K562 (cell line): ENCODE results near the gene C3. TPM values are rescaled to one million over a fixed set of nuclear protein-coding genes. Genes with fewer than 3 reads are reported as not detected.

Experiments
- ATAC-seq: fragments of 200-7000 bp; cut with Tn5 transposase; 3 replicates; pipeline ENCODE4 v1.9.1; 2020; ENCODE audit warnings: moderate library complexity
- BruUV-seq: library from RNA; stranded (reverse); fragments of 400-500 nt; replicated peaks from 2 replicates; lab custom pipeline; 2021; lab: Mats Ljungman, UMichigan
- CTCF ChIA-PET: fragments of 300-600 bp; formaldehyde crosslinking; extraction: SDS; loops from one replicate; lab custom pipeline; 2021; ENCODE audit warnings: low intra/inter-chr PET ratio; lab: Yijun Ruan, JAX
- POLR2A ChIA-PET: fragments of 300-600, 350-650 bp; sonication (Branson Sonifier 250); formaldehyde crosslinking; extraction: SDS; loops from one replicate; lab custom pipeline; 2021; ENCODE audit warnings: antibody characterized with exemption, inconsistent platforms; lab: Yijun Ruan, JAX
- DNase-seq, 4 experiments: peaks; one replicate each; pipeline versions ENCODE4 v3.0.0 to v3.0.0-alpha.2; 2011 to 2018; ENCODE audit warnings: low spot score in 3 of 4, mixed read lengths in 3 of 4; ENCODE audit errors: extremely low read depth in 1 of 4
- FAIRE-seq: peaks from 2 replicates; lab custom pipeline; 2011; peaks lifted over from hg19 to GRCh38; lab: Jason Lieb, UNC
- H2AFZ ChIP-seq: 2 replicates; pipeline ENCODE4 v1.6.0; 2011; ENCODE audit warnings: low read depth, low read length, control low read depth, inconsistent platforms
- H3K27ac ChIP-seq: fragments of 200-600 bp; 3 replicates; pipeline ENCODE4 v1.8.0; 2011; ENCODE audit warnings: low read depth, mild to moderate bottlenecking, control low read depth, inconsistent platforms, low read length, moderate library complexity, mixed read lengths; ENCODE audit errors: extremely low read depth
- H3K27me3 ChIP-seq, 2 experiments: fragments of 300-600 bp in 1 of 2; 2 replicates in 1 of 2; 3 replicates in 1 of 2; pipeline versions ENCODE4 v1.6.0 to v1.8.0; 2011; ENCODE audit warnings: inconsistent platforms in 2 of 2, low read length in 2 of 2, mild to moderate bottlenecking in 1 of 2, mixed read lengths in 1 of 2, moderate library complexity in 1 of 2; ENCODE audit not compliant: control insufficient read depth in 2 of 2, insufficient read depth in 2 of 2
- H3K36me3 ChIP-seq: fragments of 300-600 bp; 3 replicates; pipeline ENCODE4 v1.8.0; 2011; ENCODE audit warnings: mild to moderate bottlenecking, low read length, inconsistent platforms; ENCODE audit not compliant: control insufficient read depth, insufficient read depth
- H3K4me1 ChIP-seq, 2 experiments: fragments of 200-600 bp in 1 of 2; replicated peaks in 1 of 2; 2 replicates in 1 of 2; 3 replicates in 1 of 2; pipeline versions ENCODE4 v1.5.1 to v1.8.0; 2011; ENCODE audit warnings: inconsistent platforms in 2 of 2, low read length in 2 of 2, mild to moderate bottlenecking in 1 of 2, mixed read lengths in 1 of 2, moderate library complexity in 1 of 2; ENCODE audit not compliant: control insufficient read depth in 2 of 2, insufficient read depth in 2 of 2
- H3K4me2 ChIP-seq: 2 replicates; pipeline ENCODE4 v1.6.1; 2011; ENCODE audit warnings: low read length, control low read depth, inconsistent platforms, mixed read lengths; ENCODE audit not compliant: insufficient read depth
- H3K4me3 ChIP-seq: fragments of 200-600 bp; sonication (generic), shearing (Covaris generic); 2 replicates; pipeline ENCODE4 v1.5.1; 2016; ENCODE audit warnings: control low read depth, inconsistent platforms
- H3K79me2 ChIP-seq: fragments of 200-600 bp; 3 replicates; pipeline ENCODE4 v1.8.0; 2011; ENCODE audit warnings: low read length, inconsistent platforms; ENCODE audit not compliant: control insufficient read depth, insufficient read depth
- H3K9ac ChIP-seq, 2 experiments: 2 replicates each; pipeline versions ENCODE4 v1.6.0 to v1.6.1; 2011; ENCODE audit warnings: low read depth in 2 of 2, low read length in 2 of 2, control low read depth in 1 of 2, inconsistent platforms in 1 of 2, mild to moderate bottlenecking in 1 of 2, mixed read lengths in 1 of 2; ENCODE audit not compliant: insufficient read depth in 1 of 2
- H3K9me1 ChIP-seq: one replicate; pipeline ENCODE4 v1.6.0; 2011; ENCODE audit warnings: inconsistent platforms, mild to moderate bottlenecking, low read length, moderate library complexity; ENCODE audit not compliant: control insufficient read depth, insufficient read depth
- H3K9me3 ChIP-seq: replicated peaks from 2 replicates; pipeline ENCODE4 v1.5.1; 2011; ENCODE audit warnings: low read depth, low read length, inconsistent platforms; ENCODE audit not compliant: control insufficient read depth, insufficient read depth
- H4K20me1 ChIP-seq: replicated peaks from 2 replicates; pipeline ENCODE4 v1.6.1; 2011; ENCODE audit warnings: low read length, inconsistent platforms, mixed read lengths; ENCODE audit not compliant: control insufficient read depth, insufficient read depth
- CEBPB ChIP-seq: fragments of 450-650 bp; IDR thresholded peaks from 2 replicates; pipeline ENCODE4 v1.6.1; 2016; ENCODE audit warnings: missing genetic modification characterization, missing compliant biosample characterization
- CREB3 ChIP-seq: fragments of 450-650 bp; conservative IDR thresholded peaks from 2 replicates; pipeline ENCODE4 v1.6.1; 2016; ENCODE audit warnings: missing genetic modification characterization, low read depth, mild to moderate bottlenecking, missing compliant biosample characterization, moderate library complexity
- FOXA3 ChIP-seq, 2 experiments: fragments of 450-650 bp in 1 of 2; sonication (generic) in 1 of 2; formaldehyde crosslinking; IDR thresholded peaks in 1 of 2; conservative IDR thresholded peaks in 1 of 2; 2 replicates each; pipeline versions ENCODE4 v1.4.0 to v1.8.0; 2020 to 2022; ENCODE audit warnings: mild to moderate bottlenecking in 2 of 2, missing genetic modification reagents in 1 of 2
- HLTF ChIP-seq: fragments of 450-650 bp; IDR thresholded peaks from 2 replicates; pipeline ENCODE4 v1.6.1; 2016
- HMG20A ChIP-seq: fragments of 450-650 bp; formaldehyde crosslinking; conservative IDR thresholded peaks from 2 replicates; pipeline ENCODE4 v1.4.0; 2020; ENCODE audit warnings: mild to moderate bottlenecking, mixed read lengths
- TBP ChIP-seq: optimal IDR thresholded peaks from 2 replicates; pipeline ENCODE3; 2011; ENCODE audit warnings: low read depth, low read length, improper control_type of control experiment
- ZNF124 ChIP-seq: sonication (generic); formaldehyde crosslinking; IDR thresholded peaks from 2 replicates; pipeline ENCODE4 v1.8.1; 2022; ENCODE audit warnings: missing genetic modification reagents
- ZNF695 ChIP-seq: fragments of 450-650 bp; formaldehyde crosslinking; IDR thresholded peaks from 2 replicates; pipeline ENCODE4 v1.4.0; 2020; ENCODE audit warnings: mild to moderate bottlenecking, moderate library complexity
- WGBS: fragments of 100-300 bp; shearing (Covaris generic); methylation state at CpG from one replicate; pipeline ENCODE4 v1.1.6; 2016; ENCODE audit warnings: low coverage, mixed read lengths; ENCODE audit not compliant: insufficient coverage; ENCODE audit errors: missing lambda C conversion rate; 5-methylcytosine and 5-hydroxymethylcytosine counted together
- in situ Hi-C: fragments of 300-500 bp; cut with MboI; formaldehyde crosslinking; loops from 4 replicates; pipeline ENCODE4 v1.15.0; 2018; ENCODE audit warnings: inconsistent platforms, mixed read lengths
- intact Hi-C: fragments of 100-400 bp; cut with micrococcal nuclease; formaldehyde crosslinking; loops from 2 replicates; pipeline ENCODE4 v1.14.2; 2022
- polyA plus RNA-seq, 8 experiments: library from polyadenylated mRNA; depleted of rRNA in 4 of 8; stranded (reverse) in 5 of 8; unstranded in 3 of 8; fragments of >200 nt; fragmentation: Nextera tagmentation in 2 of 8; fragmentation: Illumina TruSeq in 1 of 8; extraction: Ambion mirVana in 2 of 8; extraction: Trizol in 1 of 8; gene quantifications; 2 replicates each; pipeline versions ENCODE4 v1.2.1 to v1.2.3, GENCODE V29; 2011 to 2014; ENCODE audit warnings: inconsistent platforms in 1 of 8, missing spikeins in 1 of 8
- total RNA-seq, 7 experiments: library from RNA; depleted of rRNA in 6 of 7; stranded (reverse); fragments of >200 nt in 6 of 7; fragmentation: Illumina TruSeq in 2 of 7; extraction: Trizol in 2 of 7; gene quantifications; 2 replicates each; pipeline versions ENCODE4 v1.2.1 to v1.2.3, GENCODE V29; 2011 to 2021; ENCODE audit warnings: low replicate concordance in 1 of 7
- TF ChIP-seq, protein P1 (sequence below): fragments of 250-450 bp; sonication (Bioruptor Pico); IDR thresholded peaks from 2 replicates; pipeline ENCODE4 v1.4.0; 2020; ENCODE audit warnings: mild to moderate bottlenecking, moderate library complexity
- TF ChIP-seq, protein P2 (sequence below): fragments of 250-450 bp; sonication (Bioruptor Pico); IDR thresholded peaks from 2 replicates; pipeline ENCODE4 v1.9.0; 2021; ENCODE audit warnings: mild to moderate bottlenecking, inconsistent platforms
- TF ChIP-seq, protein P3 (sequence below): sonication (generic); IDR thresholded peaks from 2 replicates; pipeline ENCODE4 v1.6.1; 2016

C3 gene
- total and polyA plus RNA-seq, 9 of the 15 experiments (the other 6 are each of a cell fraction or from before 2014, with no cell fraction given) = 0.59 to 10.6 (median 2.2) TPM

- H3K9me1 ChIP-seq = no peaks in the 10 kb centered on the region
- DNase-seq (no peak), ATAC-seq (no peak), FAIRE-seq (peak; percentile 89)
- H3K79me2 ChIP-seq = no peaks in the 10 kb centered on the region
- no peaks in the 10 kb centered on the region for H3K9me3 ChIP-seq
- no peak overlapping the region for H3K27ac ChIP-seq
- no peak overlapping the region for H2AFZ ChIP-seq
- CTCF ChIA-PET = no interaction called here
- no peak overlapping the region for H3K4me3 ChIP-seq
- peaks cover 0 to 21% of the 10 kb centered on the region in 2 experiments; a peak in 2 of 5 replicates for H3K27me3 ChIP-seq
- BruUV-seq = no TSS peak
- 25% methylated on average over 14 of the region's 14 CpGs for WGBS
- H3K4me1 ChIP-seq = peaks cover 8 to 23% of the 10 kb centered on the region in 2 experiments; a peak in 4 of 5 replicates
- POLR2A ChIA-PET = interaction anchor here (0.6 kb wide), 2 partner anchors 698 to 874 kb away, joined by 3 read pairs; no protein-coding TSS in a partner anchor
- H3K36me3 ChIP-seq = no peaks in the 10 kb centered on the region
- no peak overlapping the region for H3K9ac ChIP-seq
- intact Hi-C loops = no loop called here
- H4K20me1 ChIP-seq = no peaks in the 10 kb centered on the region; the same call in 1 of the 2 replicates
- H3K4me2 ChIP-seq = no peak overlapping the region
- in situ Hi-C loops = no loop called here
- 0 out of 2 replicates have a peak, but pooled peaks have one; percentile 11 for TF ChIP-seq CEBPB
- TF ChIP-seq HLTF = peak; percentile 29; the same call in 1 of the 2 replicates
- no peak for TF ChIP-seq FOXA3 (CRISPR knock-in tag; conservative IDR thresholded peaks at IDR 0.05 in 1 of 2, IDR thresholded peaks at IDR 0.05 in 1 of 2)
- no peak for TF ChIP-seq HMG20A
- no peak for TF ChIP-seq TBP
- no peak for TF ChIP-seq ZNF124 (CRISPR knock-in tag)
- TF ChIP-seq ZNF695 (CRISPR knock-in tag) = no peak
- TF ChIP-seq, protein P1, sequence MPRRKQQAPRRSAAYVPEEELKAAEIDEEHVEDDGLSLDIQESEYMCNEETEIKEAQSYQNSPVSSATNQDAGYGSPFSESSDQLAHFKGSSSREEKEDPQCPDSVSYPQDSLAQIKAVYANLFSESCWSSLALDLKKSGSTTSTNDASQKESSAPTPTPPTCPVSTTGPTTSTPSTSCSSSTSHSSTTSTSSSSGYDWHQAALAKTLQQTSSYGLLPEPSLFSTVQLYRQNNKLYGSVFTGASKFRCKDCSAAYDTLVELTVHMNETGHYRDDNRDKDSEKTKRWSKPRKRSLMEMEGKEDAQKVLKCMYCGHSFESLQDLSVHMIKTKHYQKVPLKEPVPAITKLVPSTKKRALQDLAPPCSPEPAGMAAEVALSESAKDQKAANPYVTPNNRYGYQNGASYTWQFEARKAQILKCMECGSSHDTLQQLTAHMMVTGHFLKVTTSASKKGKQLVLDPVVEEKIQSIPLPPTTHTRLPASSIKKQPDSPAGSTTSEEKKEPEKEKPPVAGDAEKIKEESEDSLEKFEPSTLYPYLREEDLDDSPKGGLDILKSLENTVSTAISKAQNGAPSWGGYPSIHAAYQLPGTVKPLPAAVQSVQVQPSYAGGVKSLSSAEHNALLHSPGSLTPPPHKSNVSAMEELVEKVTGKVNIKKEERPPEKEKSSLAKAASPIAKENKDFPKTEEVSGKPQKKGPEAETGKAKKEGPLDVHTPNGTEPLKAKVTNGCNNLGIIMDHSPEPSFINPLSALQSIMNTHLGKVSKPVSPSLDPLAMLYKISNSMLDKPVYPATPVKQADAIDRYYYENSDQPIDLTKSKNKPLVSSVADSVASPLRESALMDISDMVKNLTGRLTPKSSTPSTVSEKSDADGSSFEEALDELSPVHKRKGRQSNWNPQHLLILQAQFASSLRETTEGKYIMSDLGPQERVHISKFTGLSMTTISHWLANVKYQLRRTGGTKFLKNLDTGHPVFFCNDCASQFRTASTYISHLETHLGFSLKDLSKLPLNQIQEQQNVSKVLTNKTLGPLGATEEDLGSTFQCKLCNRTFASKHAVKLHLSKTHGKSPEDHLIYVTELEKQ = no peak
- no peak for TF ChIP-seq CREB3
- TF ChIP-seq, protein P2, sequence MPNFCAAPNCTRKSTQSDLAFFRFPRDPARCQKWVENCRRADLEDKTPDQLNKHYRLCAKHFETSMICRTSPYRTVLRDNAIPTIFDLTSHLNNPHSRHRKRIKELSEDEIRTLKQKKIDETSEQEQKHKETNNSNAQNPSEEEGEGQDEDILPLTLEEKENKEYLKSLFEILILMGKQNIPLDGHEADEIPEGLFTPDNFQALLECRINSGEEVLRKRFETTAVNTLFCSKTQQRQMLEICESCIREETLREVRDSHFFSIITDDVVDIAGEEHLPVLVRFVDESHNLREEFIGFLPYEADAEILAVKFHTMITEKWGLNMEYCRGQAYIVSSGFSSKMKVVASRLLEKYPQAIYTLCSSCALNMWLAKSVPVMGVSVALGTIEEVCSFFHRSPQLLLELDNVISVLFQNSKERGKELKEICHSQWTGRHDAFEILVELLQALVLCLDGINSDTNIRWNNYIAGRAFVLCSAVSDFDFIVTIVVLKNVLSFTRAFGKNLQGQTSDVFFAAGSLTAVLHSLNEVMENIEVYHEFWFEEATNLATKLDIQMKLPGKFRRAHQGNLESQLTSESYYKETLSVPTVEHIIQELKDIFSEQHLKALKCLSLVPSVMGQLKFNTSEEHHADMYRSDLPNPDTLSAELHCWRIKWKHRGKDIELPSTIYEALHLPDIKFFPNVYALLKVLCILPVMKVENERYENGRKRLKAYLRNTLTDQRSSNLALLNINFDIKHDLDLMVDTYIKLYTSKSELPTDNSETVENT (CRISPR knock-in tag) = no peak
- TF ChIP-seq, protein P3, sequence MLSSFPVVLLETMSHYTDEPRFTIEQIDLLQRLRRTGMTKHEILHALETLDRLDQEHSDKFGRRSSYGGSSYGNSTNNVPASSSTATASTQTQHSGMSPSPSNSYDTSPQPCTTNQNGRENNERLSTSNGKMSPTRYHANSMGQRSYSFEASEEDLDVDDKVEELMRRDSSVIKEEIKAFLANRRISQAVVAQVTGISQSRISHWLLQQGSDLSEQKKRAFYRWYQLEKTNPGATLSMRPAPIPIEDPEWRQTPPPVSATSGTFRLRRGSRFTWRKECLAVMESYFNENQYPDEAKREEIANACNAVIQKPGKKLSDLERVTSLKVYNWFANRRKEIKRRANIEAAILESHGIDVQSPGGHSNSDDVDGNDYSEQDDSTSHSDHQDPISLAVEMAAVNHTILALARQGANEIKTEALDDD = no peak
Observed at GRCh38 chr19:6663236-6664201, 56.9 kb downstream of the C3 start.
